ENCODE data around the gene BCO2.
"Not testable (repeated sequence)": the region's sequence is repeated elsewhere in the genome, so short reads cannot be mapped to it uniquely, and the experiment has no call there.

- TF ChIP-seq, protein P1, sequence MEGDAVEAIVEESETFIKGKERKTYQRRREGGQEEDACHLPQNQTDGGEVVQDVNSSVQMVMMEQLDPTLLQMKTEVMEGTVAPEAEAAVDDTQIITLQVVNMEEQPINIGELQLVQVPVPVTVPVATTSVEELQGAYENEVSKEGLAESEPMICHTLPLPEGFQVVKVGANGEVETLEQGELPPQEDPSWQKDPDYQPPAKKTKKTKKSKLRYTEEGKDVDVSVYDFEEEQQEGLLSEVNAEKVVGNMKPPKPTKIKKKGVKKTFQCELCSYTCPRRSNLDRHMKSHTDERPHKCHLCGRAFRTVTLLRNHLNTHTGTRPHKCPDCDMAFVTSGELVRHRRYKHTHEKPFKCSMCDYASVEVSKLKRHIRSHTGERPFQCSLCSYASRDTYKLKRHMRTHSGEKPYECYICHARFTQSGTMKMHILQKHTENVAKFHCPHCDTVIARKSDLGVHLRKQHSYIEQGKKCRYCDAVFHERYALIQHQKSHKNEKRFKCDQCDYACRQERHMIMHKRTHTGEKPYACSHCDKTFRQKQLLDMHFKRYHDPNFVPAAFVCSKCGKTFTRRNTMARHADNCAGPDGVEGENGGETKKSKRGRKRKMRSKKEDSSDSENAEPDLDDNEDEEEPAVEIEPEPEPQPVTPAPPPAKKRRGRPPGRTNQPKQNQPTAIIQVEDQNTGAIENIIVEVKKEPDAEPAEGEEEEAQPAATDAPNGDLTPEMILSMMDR (IDR thresholded peaks at IDR 0.05): not testable (repeated sequence)
- TF ChIP-seq POLR2A, EP300, POLR2AphosphoS5 (IDR thresholded peaks at IDR 0.05): not testable (repeated sequence)
Observed at GRCh38 chr11:112199101-112199500, 23.8 kb downstream of the BCO2 start.

Data from upper lobe of left lung (tissue), 4 donors.